Pons (tissue), 1 donor: ENCODE results near the gene ACAA2.
"Not testable (repeated sequence)": the region's sequence is repeated elsewhere in the genome, so short reads cannot be mapped to it uniquely, and the experiment has no call there.

ENCODE experiments used
- DNase-seq: peaks from one replicate; pipeline ENCODE4 v3.0.0-alpha.2; 2016; ENCODE audit warnings: low spot score

ACAA2 gene

GRCh38 chr18:49844903-49845302 lies 31.6 kb upstream of the ACAA2 start:
- DNase-seq, result no peak

- no peak for DNase-seq
Observed at GRCh38 chr18:49843778-49844625, 30.7 kb upstream of the ACAA2 start.

GRCh38 chr18:49843131-49843530 lies 29.8 kb upstream of the ACAA2 start:
- no peak for DNase-seq

- no peak for DNase-seq
Observed at GRCh38 chr18:49842656-49843055, 29.3 kb upstream of the ACAA2 start.

- no peak for DNase-seq
Observed at GRCh38 chr18:49841236-49842217, 28.2 kb upstream of the ACAA2 start.

- DNase-seq, result no peak
Observed at GRCh38 chr18:49839012-49839411, 25.7 kb upstream of the ACAA2 start.

- DNase-seq, result no peak
Observed at GRCh38 chr18:49838381-49838780, 25.0 kb upstream of the ACAA2 start.

GRCh38 chr18:49837889-49838288 lies 24.6 kb upstream of the ACAA2 start:
- DNase-seq, result no peak

GRCh38 chr18:49837316-49837835 lies 24.0 kb upstream of the ACAA2 start:
- not testable (repeated sequence) for DNase-seq

- DNase-seq, result no peak
Observed at GRCh38 chr18:49835405-49835804, 22.1 kb upstream of the ACAA2 start.

- no peak for DNase-seq
Observed at GRCh38 chr18:49834258-49834657, 20.9 kb upstream of the ACAA2 start.

GRCh38 chr18:49833814-49834213 lies 20.5 kb upstream of the ACAA2 start:
- DNase-seq, result no peak

- DNase-seq, result no peak
Observed at GRCh38 chr18:49832221-49832647, 18.9 kb upstream of the ACAA2 start.

GRCh38 chr18:49827996-49828395 lies 14.7 kb upstream of the ACAA2 start:
- DNase-seq, result no peak

- DNase-seq, result no peak
Observed at GRCh38 chr18:49819823-49820671, 6.7 kb upstream of the ACAA2 start.

- DNase-seq, result no peak
Observed at GRCh38 chr18:49819071-49819662, 5.8 kb upstream of the ACAA2 start.

GRCh38 chr18:49817947-49818346 lies 4.6 kb upstream of the ACAA2 start:
- DNase-seq, result no peak

- DNase-seq, result no peak
Observed at GRCh38 chr18:49815927-49816326, 2.6 kb upstream of the ACAA2 start.

- peak; percentile 28 for DNase-seq
Observed at GRCh38 chr18:49814147-49814499, 790 bp upstream of the ACAA2 start.

GRCh38 chr18:49813069-49813318 lies 339 bp downstream of the ACAA2 start:
- peak; percentile 58 for DNase-seq

GRCh38 chr18:49812286-49813068 lies 856 bp downstream of the ACAA2 start:
- DNase-seq, result peak; percentile 11
